Colonic mucosa (tissue), 4 donors: ENCODE measurements around the gene TUBB2A. TPM values are rescaled to one million over a fixed set of nuclear protein-coding genes. Genes with fewer than 3 reads are reported as not detected.
"Not testable (repeated sequence)": the region's sequence is repeated elsewhere in the genome, so short reads cannot be mapped to it uniquely, and the experiment has no call there.

Source experiments
- DNase-seq: peaks from one replicate; pipeline ENCODE4 v3.0.0-alpha.2; 2020
- H3K27ac ChIP-seq: fragments of 200-600 bp; one replicate; pipeline ENCODE4 v1.8.0; 2021
- H3K27me3 ChIP-seq: fragments of 200-600 bp; one replicate; pipeline ENCODE4 v1.8.0; 2021
- H3K36me3 ChIP-seq: fragments of 200-600 bp; one replicate; pipeline ENCODE4 v1.8.0; 2021
- H3K4me1 ChIP-seq: fragments of 200-600 bp; one replicate; pipeline ENCODE4 v1.8.0; 2021; ENCODE audit warnings: mild to moderate bottlenecking
- H3K4me3 ChIP-seq: fragments of 200-600 bp; one replicate; pipeline ENCODE4 v1.8.0; 2021
- H3K9ac ChIP-seq, 2 donors: one replicate each; pipeline ENCODE4 v1.7.0; 2013; ENCODE audit warnings: control low read depth in 2 of 2, low read depth in 2 of 2, low read length in 2 of 2
- H3K9me3 ChIP-seq: fragments of 200-600 bp; one replicate; pipeline ENCODE4 v1.8.0; 2021
- CTCF ChIP-seq: fragments of 200-600 bp; IDR thresholded peaks from one replicate; pipeline ENCODE4 v1.8.0; 2022; ENCODE audit warnings: antibody characterized with exemption, mild to moderate bottlenecking
- intact Hi-C: fragments of 100-400 bp; cut with DNase I; formaldehyde crosslinking; loops from one replicate; pipeline ENCODE4 v1.14.1; 2022
- total RNA-seq, 2 donors: library from RNA; stranded (reverse); fragmentation: NEBNext Ultra II Directional in 1 of 2; extraction: Animal tissue kit (Norgen Biotek cat#: 25700) in 1 of 2; gene quantifications; one replicate each; pipeline ENCODE4 v1.2.1, GENCODE V29; 2021
- donor health status: healthy.
- donor health status: DM: no; HTN: no; CAD: no.
- donor health status: DM: no; HTN: no; CAD: no.

Gene TUBB2A
- total RNA-seq, 2 donors from 2014 or later, result 20.4 to 43.2 TPM

DNA sequence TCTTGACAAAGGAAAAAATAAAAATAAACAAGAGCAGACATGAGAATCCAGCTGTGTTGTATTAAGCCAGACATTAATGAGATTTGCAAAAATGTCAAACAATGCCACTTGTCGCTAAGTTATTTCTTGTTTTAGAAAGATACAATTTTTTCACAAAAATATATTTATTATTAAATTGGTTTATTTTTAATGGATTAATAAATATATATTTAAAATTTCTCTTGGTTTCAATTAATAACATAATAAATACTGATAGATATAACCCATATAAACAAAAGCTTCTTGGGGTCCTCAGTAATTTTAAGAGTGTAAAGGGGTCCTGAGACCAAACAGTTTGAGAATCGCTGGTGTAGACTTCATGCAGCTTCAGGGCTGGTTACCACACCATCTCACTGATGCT lies 44.0 kb upstream of the TUBB2A start:
- no peak overlapping the region for H3K4me3 ChIP-seq
- intact Hi-C loops, result no loop called here
- H3K36me3 ChIP-seq, result no peaks in the 10 kb centered on the region
- H3K4me1 ChIP-seq, result no peaks in the 10 kb centered on the region
- no peak for TF ChIP-seq CTCF
- H3K27ac ChIP-seq, result no peak overlapping the region
- no peaks in the 10 kb centered on the region for H3K9me3 ChIP-seq
- no peak for DNase-seq
- no peak overlapping the region for H3K9ac ChIP-seq
- no peaks in the 10 kb centered on the region for H3K27me3 ChIP-seq

DNA sequence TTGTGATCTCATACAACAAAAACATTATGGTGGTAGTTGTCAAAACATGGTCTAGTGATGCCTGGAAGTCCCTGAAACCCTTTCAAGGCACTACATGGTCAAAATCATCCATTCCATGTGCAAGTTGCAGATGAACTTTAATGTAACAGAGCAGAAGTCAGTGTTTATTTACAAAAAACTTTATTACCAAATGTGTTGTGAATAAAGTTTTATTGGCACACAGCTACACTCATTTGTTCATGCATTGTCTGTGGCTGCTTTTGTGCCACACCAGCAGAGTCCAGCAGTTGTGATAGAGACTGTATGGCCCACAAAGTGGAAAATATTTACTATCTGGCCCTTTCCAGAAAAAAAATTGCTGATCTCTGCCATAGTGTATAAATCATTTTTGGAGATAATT lies 43.3 kb upstream of the TUBB2A start:
- no peak for DNase-seq
- intact Hi-C loops, result no loop called here
- Histone ChIP-seq H3K4me3 (no peak overlapping the region), H3K36me3 (no peaks in the 10 kb centered on the region), H3K9me3 (no peaks in the 10 kb centered on the region), H3K4me1 (no peaks in the 10 kb centered on the region), H3K27me3 (no peaks in the 10 kb centered on the region), H3K27ac (no peak overlapping the region), H3K9ac (no peak overlapping the region)
- TF ChIP-seq CTCF, result no peak

- Histone ChIP-seq H3K4me3 (no peak overlapping the region), H3K27ac (no peak overlapping the region), H3K36me3 (no peaks in the 10 kb centered on the region), H3K4me1 (no peaks in the 10 kb centered on the region), H3K9me3 (no peaks in the 10 kb centered on the region), H3K27me3 (no peaks in the 10 kb centered on the region), H3K9ac (no peak overlapping the region)
- intact Hi-C loops, result no loop called here
- DNase-seq, result no peak
- no peak for TF ChIP-seq CTCF
Observed at GRCh38 chr6:3199382-3199781, 42.0 kb upstream of the TUBB2A start.

GRCh38 chr6:3197734-3198133 lies 40.4 kb upstream of the TUBB2A start:
- H3K4me3 ChIP-seq, H3K36me3 ChIP-seq, H3K4me1 ChIP-seq, DNase-seq, H3K9ac ChIP-seq, intact Hi-C loops, H3K9me3 ChIP-seq, H3K27ac ChIP-seq, H3K27me3 ChIP-seq: not testable (repeated sequence)

- no peak overlapping the region for H3K9ac ChIP-seq
- no peak overlapping the region for H3K27ac ChIP-seq
Observed at GRCh38 chr6:3196770-3197169, 39.4 kb upstream of the TUBB2A start.

More at GRCh38 chr6:3196770-3197169, 39.4 kb upstream of the TUBB2A start:
- no peak for DNase-seq
- H3K4me3 ChIP-seq, result no peak overlapping the region
- no peaks in the 10 kb centered on the region for H3K27me3 ChIP-seq
- intact Hi-C loops, result no loop called here
- no peak for TF ChIP-seq CTCF
- no peaks in the 10 kb centered on the region for H3K9me3 ChIP-seq
- no peaks in the 10 kb centered on the region for H3K36me3 ChIP-seq
- no peaks in the 10 kb centered on the region for H3K4me1 ChIP-seq
